ENCODE measurements around the gene CFAP99.

The CFAP99 gene

DNA sequence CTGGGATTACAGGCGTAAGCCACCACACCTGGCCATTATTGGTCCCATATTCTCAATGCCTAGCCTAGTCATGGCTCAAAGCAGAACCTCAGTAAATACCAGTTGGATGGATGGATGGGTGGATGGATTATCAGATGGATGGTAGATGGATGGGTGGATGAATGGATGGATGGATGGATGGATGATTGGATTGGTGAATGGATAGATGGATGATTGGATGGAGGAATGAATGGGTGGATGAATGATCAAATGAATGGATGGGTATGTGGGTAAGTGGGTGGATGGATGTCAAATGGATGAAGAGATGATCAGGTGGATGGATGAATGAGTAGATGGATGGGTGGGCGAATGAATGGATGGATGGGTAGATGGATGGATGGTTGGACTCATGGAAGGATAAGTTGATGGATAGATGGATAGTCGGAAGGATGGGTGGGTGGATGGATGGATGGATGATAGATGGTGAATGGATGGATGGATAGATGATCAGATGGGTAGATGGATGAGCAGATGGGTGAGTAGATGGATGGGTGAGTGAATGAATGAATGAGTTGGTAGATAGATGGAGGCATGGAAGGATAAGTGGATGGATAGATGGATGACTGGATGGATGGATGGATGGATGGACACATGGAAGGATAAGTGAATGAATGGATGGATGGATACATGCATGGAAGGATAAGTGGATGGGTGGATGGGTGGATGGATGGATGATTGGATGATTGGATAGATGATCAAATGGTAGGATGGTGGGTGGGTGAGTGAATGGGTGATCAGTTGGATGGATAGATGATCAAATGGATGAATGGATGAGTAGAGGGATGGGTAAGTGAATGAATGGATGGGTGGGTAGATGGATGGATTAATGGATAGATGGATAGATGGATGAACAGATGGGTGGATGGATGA is 28.2 kb downstream of the CFAP99 start:
- TF ChIP-seq TCF12 (IDR thresholded peaks at IDR 0.05; ENCODE audit: low read depth) = no peak
- no peak for TF ChIP-seq FOXM1 (IDR thresholded peaks at IDR 0.05; ENCODE audit: borderline replicate concordance, low read depth)
- TF ChIP-seq, protein P1, sequence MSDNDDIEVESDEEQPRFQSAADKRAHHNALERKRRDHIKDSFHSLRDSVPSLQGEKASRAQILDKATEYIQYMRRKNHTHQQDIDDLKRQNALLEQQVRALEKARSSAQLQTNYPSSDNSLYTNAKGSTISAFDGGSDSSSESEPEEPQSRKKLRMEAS (IDR thresholded peaks at IDR 0.05) = no peak
- TF ChIP-seq ZBTB7A (IDR thresholded peaks at IDR 0.05; ENCODE audit: low read depth) = no peak
- TF ChIP-seq EGR1 (IDR thresholded peaks at IDR 0.05) = no peak
- TF ChIP-seq, protein P2, sequence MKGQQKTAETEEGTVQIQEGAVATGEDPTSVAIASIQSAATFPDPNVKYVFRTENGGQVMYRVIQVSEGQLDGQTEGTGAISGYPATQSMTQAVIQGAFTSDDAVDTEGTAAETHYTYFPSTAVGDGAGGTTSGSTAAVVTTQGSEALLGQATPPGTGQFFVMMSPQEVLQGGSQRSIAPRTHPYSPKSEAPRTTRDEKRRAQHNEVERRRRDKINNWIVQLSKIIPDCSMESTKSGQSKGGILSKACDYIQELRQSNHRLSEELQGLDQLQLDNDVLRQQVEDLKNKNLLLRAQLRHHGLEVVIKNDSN (IDR thresholded peaks at IDR 0.05) = no peak
- no peak for TF ChIP-seq RAD21 (IDR thresholded peaks at IDR 0.05; ENCODE audit: low read depth)
- no peak for TF ChIP-seq YY1 (IDR thresholded peaks at IDR 0.05; ENCODE audit: low read depth)
- no peak for TF ChIP-seq NFIC (IDR thresholded peaks at IDR 0.05)
- no peak for TF ChIP-seq EP300 (IDR thresholded peaks at IDR 0.05; ENCODE audit: borderline replicate concordance)
- TF ChIP-seq TAF1 (IDR thresholded peaks at IDR 0.05; ENCODE audit: low read depth) = no peak
- TF ChIP-seq TEAD4 (IDR thresholded peaks at IDR 0.05) = no peak
- TF ChIP-seq, protein P3, sequence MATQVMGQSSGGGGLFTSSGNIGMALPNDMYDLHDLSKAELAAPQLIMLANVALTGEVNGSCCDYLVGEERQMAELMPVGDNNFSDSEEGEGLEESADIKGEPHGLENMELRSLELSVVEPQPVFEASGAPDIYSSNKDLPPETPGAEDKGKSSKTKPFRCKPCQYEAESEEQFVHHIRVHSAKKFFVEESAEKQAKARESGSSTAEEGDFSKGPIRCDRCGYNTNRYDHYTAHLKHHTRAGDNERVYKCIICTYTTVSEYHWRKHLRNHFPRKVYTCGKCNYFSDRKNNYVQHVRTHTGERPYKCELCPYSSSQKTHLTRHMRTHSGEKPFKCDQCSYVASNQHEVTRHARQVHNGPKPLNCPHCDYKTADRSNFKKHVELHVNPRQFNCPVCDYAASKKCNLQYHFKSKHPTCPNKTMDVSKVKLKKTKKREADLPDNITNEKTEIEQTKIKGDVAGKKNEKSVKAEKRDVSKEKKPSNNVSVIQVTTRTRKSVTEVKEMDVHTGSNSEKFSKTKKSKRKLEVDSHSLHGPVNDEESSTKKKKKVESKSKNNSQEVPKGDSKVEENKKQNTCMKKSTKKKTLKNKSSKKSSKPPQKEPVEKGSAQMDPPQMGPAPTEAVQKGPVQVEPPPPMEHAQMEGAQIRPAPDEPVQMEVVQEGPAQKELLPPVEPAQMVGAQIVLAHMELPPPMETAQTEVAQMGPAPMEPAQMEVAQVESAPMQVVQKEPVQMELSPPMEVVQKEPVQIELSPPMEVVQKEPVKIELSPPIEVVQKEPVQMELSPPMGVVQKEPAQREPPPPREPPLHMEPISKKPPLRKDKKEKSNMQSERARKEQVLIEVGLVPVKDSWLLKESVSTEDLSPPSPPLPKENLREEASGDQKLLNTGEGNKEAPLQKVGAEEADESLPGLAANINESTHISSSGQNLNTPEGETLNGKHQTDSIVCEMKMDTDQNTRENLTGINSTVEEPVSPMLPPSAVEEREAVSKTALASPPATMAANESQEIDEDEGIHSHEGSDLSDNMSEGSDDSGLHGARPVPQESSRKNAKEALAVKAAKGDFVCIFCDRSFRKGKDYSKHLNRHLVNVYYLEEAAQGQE (IDR thresholded peaks at IDR 0.05; ENCODE audit: low read depth) = no peak
- no peak for TF ChIP-seq CEBPB (IDR thresholded peaks at IDR 0.05)
- no peak for TF ChIP-seq CREB1 (IDR thresholded peaks at IDR 0.05; ENCODE audit: low read depth)

DNA sequence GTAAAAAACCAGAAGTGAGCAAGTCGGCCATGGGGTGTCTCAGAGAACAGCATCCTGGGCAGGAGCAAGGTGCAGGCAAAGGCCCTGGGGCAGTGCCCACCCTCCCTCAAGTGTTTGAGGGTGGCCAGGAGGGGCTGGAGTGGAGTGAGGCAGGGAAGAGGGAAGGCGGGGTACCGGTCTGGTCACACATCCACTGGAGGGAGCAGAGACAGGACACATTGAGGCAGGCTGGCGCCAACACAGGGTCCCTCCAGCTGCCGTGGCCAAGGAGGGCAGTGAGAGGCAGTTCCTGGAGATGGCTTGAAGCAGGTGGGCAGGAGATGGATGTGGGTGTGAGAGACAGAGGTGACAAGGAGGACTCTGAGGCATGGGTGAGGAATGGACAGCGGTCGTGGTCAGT is 29.8 kb downstream of the CFAP99 start:
- TF ChIP-seq, protein P1 (IDR thresholded peaks at IDR 0.05) = no peak
- TF ChIP-seq TAF1 (IDR thresholded peaks at IDR 0.05; ENCODE audit: low read depth) (no peak), ZBTB7A (IDR thresholded peaks at IDR 0.05; ENCODE audit: low read depth) (no peak), EP300 (IDR thresholded peaks at IDR 0.05; ENCODE audit: borderline replicate concordance) (no peak), EGR1 (IDR thresholded peaks at IDR 0.05) (no peak), NFIC (IDR thresholded peaks at IDR 0.05) (no peak), CEBPB (IDR thresholded peaks at IDR 0.05) (no peak), FOXM1 (IDR thresholded peaks at IDR 0.05; ENCODE audit: borderline replicate concordance, low read depth) (no peak), RAD21 (IDR thresholded peaks at IDR 0.05; ENCODE audit: low read depth) (no peak), CREB1 (IDR thresholded peaks at IDR 0.05; ENCODE audit: low read depth) (no peak), YY1 (IDR thresholded peaks at IDR 0.05; ENCODE audit: low read depth) (no peak), TEAD4 (IDR thresholded peaks at IDR 0.05) (no peak), TCF12 (IDR thresholded peaks at IDR 0.05; ENCODE audit: low read depth) (no peak)
- TF ChIP-seq, protein P2 (IDR thresholded peaks at IDR 0.05) = no peak
- TF ChIP-seq, protein P3 (IDR thresholded peaks at IDR 0.05; ENCODE audit: low read depth) = no peak

DNA sequence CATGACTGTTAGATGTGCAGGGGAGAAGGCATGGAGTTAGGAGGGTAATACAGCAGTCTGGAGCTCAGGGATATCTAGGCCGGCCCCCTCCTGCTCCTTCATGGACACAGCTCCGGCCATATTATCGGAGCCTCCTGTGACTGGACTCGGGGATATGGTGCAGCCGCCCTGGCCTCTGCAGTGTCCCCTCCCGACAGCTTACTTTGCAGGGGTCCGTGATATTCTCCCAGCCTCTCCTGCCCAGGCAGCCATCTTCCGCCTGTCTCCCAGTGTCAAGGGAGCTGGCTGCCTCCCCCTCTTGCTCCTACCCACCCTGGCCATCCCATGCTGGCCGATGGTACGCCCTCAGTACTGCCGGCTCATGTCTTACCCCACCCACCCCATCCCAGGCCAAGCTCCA is 30.3 kb downstream of the CFAP99 start:
- TF ChIP-seq TCF12 (IDR thresholded peaks at IDR 0.05; ENCODE audit: low read depth) (no peak), NFIC (IDR thresholded peaks at IDR 0.05) (no peak), CREB1 (IDR thresholded peaks at IDR 0.05; ENCODE audit: low read depth) (no peak), FOXM1 (IDR thresholded peaks at IDR 0.05; ENCODE audit: borderline replicate concordance, low read depth) (no peak), YY1 (IDR thresholded peaks at IDR 0.05; ENCODE audit: low read depth) (no peak), TEAD4 (IDR thresholded peaks at IDR 0.05) (no peak), EP300 (IDR thresholded peaks at IDR 0.05; ENCODE audit: borderline replicate concordance) (no peak), EGR1 (IDR thresholded peaks at IDR 0.05) (no peak), TAF1 (IDR thresholded peaks at IDR 0.05; ENCODE audit: low read depth) (no peak), ZBTB7A (IDR thresholded peaks at IDR 0.05; ENCODE audit: low read depth) (no peak), CEBPB (IDR thresholded peaks at IDR 0.05) (no peak), RAD21 (IDR thresholded peaks at IDR 0.05; ENCODE audit: low read depth) (no peak)
- TF ChIP-seq, protein P1 (IDR thresholded peaks at IDR 0.05) = no peak
- TF ChIP-seq, protein P2 (IDR thresholded peaks at IDR 0.05) = no peak
- TF ChIP-seq, protein P3 (IDR thresholded peaks at IDR 0.05; ENCODE audit: low read depth) = no peak
